Measurements from ENCODE around the gene MS4A10. TPM values are rescaled to one million over a fixed set of nuclear protein-coding genes. Genes with fewer than 3 reads are reported as not detected.

MS4A10 gene
- total and polyA plus RNA-seq, 2 experiments from 2014 or later: not detected

DNA sequence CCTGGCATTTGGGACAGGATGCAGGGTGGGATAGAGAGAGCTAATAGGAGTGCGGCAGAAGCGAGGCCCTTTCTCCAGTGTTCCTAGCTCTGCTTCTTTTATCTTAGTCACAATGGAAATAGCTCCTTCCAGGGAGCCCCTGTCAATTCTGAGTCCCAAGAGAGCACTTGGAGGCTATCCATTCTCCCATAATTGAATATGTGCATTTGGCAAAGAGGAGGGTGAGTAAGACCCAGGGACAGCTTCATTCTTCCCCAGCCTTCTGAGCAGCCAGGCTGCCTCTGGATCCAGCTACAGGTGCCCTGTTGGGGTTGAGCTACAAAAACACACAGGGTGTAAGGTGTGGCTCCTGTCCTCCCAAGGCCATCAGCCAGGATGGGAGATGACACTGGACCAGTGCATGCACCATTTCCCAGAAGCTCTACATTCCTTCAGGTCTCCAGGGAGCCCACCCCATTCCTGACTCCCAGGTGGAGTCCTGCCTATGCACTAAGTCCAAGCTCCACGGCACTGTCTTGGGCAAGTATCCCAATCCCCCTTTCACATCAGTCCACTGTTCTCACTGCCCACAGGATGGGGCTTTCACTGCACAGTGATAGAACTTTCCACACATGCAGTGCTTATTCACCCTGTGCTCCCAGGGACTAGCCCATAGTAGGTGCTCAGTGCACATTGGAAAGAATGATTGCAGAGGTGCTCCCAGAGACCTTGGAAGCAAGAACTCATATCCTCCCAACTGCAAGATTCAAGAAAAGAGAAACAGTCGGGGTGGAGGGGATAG is 6.2 kb downstream of the MS4A10 start (continued):
- TF ChIP-seq JUNB (IDR thresholded peaks at IDR 0.05; ENCODE audit: unreplicated experiment) (no peak), ZNF114 (CRISPR knock-in tag; IDR thresholded peaks at IDR 0.05) (no peak)
- TF ChIP-seq, protein P1, sequence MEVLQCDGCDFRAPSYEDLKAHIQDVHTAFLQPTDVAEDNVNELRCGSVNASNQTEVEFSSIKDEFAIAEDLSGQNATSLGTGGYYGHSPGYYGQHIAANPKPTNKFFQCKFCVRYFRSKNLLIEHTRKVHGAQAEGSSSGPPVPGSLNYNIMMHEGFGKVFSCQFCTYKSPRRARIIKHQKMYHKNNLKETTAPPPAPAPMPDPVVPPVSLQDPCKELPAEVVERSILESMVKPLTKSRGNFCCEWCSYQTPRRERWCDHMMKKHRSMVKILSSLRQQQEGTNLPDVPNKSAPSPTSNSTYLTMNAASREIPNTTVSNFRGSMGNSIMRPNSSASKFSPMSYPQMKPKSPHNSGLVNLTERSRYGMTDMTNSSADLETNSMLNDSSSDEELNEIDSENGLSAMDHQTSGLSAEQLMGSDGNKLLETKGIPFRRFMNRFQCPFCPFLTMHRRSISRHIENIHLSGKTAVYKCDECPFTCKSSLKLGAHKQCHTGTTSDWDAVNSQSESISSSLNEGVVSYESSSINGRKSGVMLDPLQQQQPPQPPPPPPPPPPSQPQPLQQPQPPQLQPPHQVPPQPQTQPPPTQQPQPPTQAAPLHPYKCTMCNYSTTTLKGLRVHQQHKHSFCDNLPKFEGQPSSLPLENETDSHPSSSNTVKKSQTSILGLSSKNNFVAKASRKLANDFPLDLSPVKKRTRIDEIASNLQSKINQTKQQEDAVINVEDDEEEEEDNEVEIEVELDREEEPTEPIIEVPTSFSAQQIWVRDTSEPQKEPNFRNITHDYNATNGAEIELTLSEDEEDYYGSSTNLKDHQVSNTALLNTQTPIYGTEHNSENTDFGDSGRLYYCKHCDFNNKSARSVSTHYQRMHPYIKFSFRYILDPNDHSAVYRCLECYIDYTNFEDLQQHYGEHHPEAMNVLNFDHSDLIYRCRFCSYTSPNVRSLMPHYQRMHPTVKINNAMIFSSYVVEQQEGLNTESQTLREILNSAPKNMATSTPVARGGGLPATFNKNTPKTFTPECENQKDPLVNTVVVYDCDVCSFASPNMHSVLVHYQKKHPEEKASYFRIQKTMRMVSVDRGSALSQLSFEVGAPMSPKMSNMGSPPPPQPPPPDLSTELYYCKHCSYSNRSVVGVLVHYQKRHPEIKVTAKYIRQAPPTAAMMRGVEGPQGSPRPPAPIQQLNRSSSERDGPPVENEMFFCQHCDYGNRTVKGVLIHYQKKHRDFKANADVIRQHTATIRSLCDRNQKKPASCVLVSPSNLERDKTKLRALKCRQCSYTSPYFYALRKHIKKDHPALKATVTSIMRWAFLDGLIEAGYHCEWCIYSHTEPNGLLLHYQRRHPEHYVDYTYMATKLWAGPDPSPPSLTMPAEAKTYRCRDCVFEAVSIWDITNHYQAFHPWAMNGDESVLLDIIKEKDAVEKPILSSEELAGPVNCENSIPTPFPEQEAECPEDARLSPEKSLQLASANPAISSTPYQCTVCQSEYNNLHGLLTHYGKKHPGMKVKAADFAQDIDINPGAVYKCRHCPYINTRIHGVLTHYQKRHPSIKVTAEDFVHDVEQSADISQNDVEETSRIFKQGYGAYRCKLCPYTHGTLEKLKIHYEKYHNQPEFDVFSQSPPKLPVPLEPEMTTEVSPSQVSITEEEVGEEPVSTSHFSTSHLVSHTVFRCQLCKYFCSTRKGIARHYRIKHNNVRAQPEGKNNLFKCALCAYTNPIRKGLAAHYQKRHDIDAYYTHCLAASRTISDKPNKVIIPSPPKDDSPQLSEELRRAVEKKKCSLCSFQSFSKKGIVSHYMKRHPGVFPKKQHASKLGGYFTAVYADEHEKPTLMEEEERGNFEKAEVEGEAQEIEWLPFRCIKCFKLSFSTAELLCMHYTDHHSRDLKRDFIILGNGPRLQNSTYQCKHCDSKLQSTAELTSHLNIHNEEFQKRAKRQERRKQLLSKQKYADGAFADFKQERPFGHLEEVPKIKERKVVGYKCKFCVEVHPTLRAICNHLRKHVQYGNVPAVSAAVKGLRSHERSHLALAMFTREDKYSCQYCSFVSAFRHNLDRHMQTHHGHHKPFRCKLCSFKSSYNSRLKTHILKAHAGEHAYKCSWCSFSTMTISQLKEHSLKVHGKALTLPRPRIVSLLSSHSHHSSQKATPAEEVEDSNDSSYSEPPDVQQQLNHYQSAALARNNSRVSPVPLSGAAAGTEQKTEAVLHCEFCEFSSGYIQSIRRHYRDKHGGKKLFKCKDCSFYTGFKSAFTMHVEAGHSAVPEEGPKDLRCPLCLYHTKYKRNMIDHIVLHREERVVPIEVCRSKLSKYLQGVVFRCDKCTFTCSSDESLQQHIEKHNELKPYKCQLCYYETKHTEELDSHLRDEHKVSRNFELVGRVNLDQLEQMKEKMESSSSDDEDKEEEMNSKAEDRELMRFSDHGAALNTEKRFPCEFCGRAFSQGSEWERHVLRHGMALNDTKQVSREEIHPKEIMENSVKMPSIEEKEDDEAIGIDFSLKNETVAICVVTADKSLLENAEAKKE (CRISPR knock-in tag; IDR thresholded peaks at IDR 0.05): no peak

DNA sequence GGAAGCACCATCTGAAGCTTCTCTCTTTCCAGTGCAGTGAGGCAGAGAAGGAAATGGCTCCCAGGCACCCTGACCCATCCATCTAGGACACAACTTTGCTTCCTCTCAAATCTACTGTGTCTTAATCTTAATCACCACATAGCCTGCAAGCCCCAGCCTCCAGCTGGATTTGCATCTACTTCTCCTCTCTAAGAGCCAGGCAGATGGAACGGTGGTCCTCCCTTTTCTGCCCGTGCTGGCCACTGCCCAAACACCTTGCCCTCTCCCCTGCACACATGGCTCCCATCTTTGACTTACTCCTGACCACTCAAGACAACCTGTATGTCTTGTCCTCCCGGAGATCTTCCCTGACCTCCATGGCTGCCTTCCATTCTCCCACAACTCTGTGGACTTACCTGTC is 7.4 kb downstream of the MS4A10 start:
- no peak for ATAC-seq
- H3K4me3 Mint-ChIP-seq: no peak overlapping the region; the same call in 2 of the 3 replicates
- TF ChIP-seq, protein P1 (CRISPR knock-in tag; IDR thresholded peaks at IDR 0.05): no peak
- TF ChIP-seq JUNB (IDR thresholded peaks at IDR 0.05; ENCODE audit: unreplicated experiment) (no peak), ZNF114 (CRISPR knock-in tag; IDR thresholded peaks at IDR 0.05) (no peak), STAT1 (IDR thresholded peaks at IDR 0.05; ENCODE audit: unreplicated experiment) (no peak), ZNF331 (CRISPR knock-in tag; IDR thresholded peaks at IDR 0.05; ENCODE audit: low read depth) (no peak), POLR2AphosphoS5 (IDR thresholded peaks at IDR 0.05; ENCODE audit: low read depth) (no peak), EZH2 (IDR thresholded peaks at IDR 0.05; ENCODE audit: low read depth, unreplicated experiment) (no peak)
- TF ChIP-seq, protein P2, sequence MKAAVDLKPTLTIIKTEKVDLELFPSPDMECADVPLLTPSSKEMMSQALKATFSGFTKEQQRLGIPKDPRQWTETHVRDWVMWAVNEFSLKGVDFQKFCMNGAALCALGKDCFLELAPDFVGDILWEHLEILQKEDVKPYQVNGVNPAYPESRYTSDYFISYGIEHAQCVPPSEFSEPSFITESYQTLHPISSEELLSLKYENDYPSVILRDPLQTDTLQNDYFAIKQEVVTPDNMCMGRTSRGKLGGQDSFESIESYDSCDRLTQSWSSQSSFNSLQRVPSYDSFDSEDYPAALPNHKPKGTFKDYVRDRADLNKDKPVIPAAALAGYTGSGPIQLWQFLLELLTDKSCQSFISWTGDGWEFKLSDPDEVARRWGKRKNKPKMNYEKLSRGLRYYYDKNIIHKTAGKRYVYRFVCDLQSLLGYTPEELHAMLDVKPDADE (IDR thresholded peaks at IDR 0.05): no peak

More for the DNA sequence above, 7.4 kb downstream of the MS4A10 start:
- no peaks in the 10 kb centered on the region for H3K4me1 Mint-ChIP-seq
- peaks cover 26% of the 10 kb centered on the region for H3K36me3 Mint-ChIP-seq (ENCODE audit: low read depth)
- Histone ChIP-seq H3K79me2 (replicated peaks; ENCODE audit: insufficient read depth) (no peaks in the 10 kb centered on the region), H3K27me3 (ENCODE audit: insufficient read depth) (no peaks in the 10 kb centered on the region), H3K36me3 (ENCODE audit: insufficient read depth) (no peaks in the 10 kb centered on the region), H3K27ac (ENCODE audit: low read depth) (no peak overlapping the region), H3K9me2 (ENCODE audit: insufficient read depth) (no peaks in the 10 kb centered on the region), H3K4me2 (no peak overlapping the region), H3K4me3 (no peak overlapping the region), H3K4me1 (ENCODE audit: insufficient read depth) (no peaks in the 10 kb centered on the region), H4K20me1 (replicated peaks; ENCODE audit: insufficient read depth) (no peaks in the 10 kb centered on the region), H3F3A (replicated peaks; ENCODE audit: low read depth) (no peaks in the 10 kb centered on the region), H2AFZ (no peak overlapping the region)
- H3K27ac Mint-ChIP-seq: no peak overlapping the region
- H3K9me3 Mint-ChIP-seq: peaks cover 47% of the 10 kb centered on the region
- DNase-seq (ENCODE audit: low spot score): no peak
- peaks cover 20% of the 10 kb centered on the region for H3K27me3 Mint-ChIP-seq (ENCODE audit: insufficient read depth, low read depth, poor library complexity)

Data from GM23338 (cell line).